ENCODE measurements around the gene GUCY1A2. TPM values are rescaled to one million over a fixed set of nuclear protein-coding genes. Genes with fewer than 3 reads are reported as not detected.

GUCY1A2 gene
- total RNA-seq, 4 donors from 2014 or later: 2.4 to 17.0 (median 9.9) TPM

- TF ChIP-seq CTCF (IDR thresholded peaks at IDR 0.05; ENCODE audit: low read depth): no peak
These were observed 301.1 kb downstream of the GUCY1A2 start for GRCh38 chr11:106717222-106717621.

GRCh38 chr11:106714199-106714598 lies 304.1 kb downstream of the GUCY1A2 start:
- TF ChIP-seq CTCF (IDR thresholded peaks at IDR 0.05; ENCODE audit: low read depth): no peak

- no peak for TF ChIP-seq CTCF (IDR thresholded peaks at IDR 0.05; ENCODE audit: low read depth)
These were observed 309.9 kb downstream of the GUCY1A2 start for GRCh38 chr11:106708348-106708747.

- no peak for TF ChIP-seq CTCF (IDR thresholded peaks at IDR 0.05; ENCODE audit: low read depth)
These were observed 311.9 kb downstream of the GUCY1A2 start for GRCh38 chr11:106706355-106706754.

- no peak for TF ChIP-seq CTCF (IDR thresholded peaks at IDR 0.05; ENCODE audit: low read depth)
These were observed 315.5 kb downstream of the GUCY1A2 start for GRCh38 chr11:106702805-106703204.

GRCh38 chr11:106697058-106697457 lies 321.2 kb downstream of the GUCY1A2 start:
- TF ChIP-seq CTCF (IDR thresholded peaks at IDR 0.05; ENCODE audit: low read depth): no peak

- no peak for TF ChIP-seq CTCF (IDR thresholded peaks at IDR 0.05; ENCODE audit: low read depth)
These were observed 322.8 kb downstream of the GUCY1A2 start for GRCh38 chr11:106695506-106695905.
